Neural crest cell (in vitro differentiated cells): ENCODE measurements around the gene EXOC3. TPM values are rescaled to one million over a fixed set of nuclear protein-coding genes. Genes with fewer than 3 reads are reported as not detected.

Experiments
- DNase-seq: peaks from one replicate; pipeline ENCODE4 v3.0.0; 2021; ENCODE audit warnings: low read depth, mixed read lengths, low spot score
- H3K27ac Mint-ChIP-seq: one replicate; pipeline ENCODE4 v1.8.0; 2021; ENCODE audit warnings: mild to moderate bottlenecking, mixed read lengths; ENCODE audit not compliant: unreplicated experiment
- H3K27me3 Mint-ChIP-seq: 2 replicates; pipeline ENCODE4 v1.8.0; 2021; ENCODE audit warnings: low read depth, mild to moderate bottlenecking, mixed read lengths
- H3K36me3 Mint-ChIP-seq: 2 replicates; pipeline ENCODE4 v1.8.0; 2021; ENCODE audit warnings: low read depth, mild to moderate bottlenecking, mixed read lengths
- H3K4me1 Mint-ChIP-seq: 2 replicates; pipeline ENCODE4 v1.8.0; 2021; ENCODE audit warnings: mixed read lengths
- H3K4me3 Mint-ChIP-seq: one replicate; pipeline ENCODE4 v1.8.0; 2021; ENCODE audit warnings: mild to moderate bottlenecking, mixed read lengths
- H3K9me3 Mint-ChIP-seq: 2 replicates; pipeline ENCODE4 v1.8.0; 2021; ENCODE audit warnings: mixed read lengths
- CTCF ChIP-seq: fragments of 200-600 bp; sonication (generic); conservative IDR thresholded peaks from 2 replicates; pipeline ENCODE4 v1.5.0; 2021; ENCODE audit warnings: antibody characterized with exemption, mild to moderate bottlenecking
- total RNA-seq: library from RNA; stranded (reverse); gene quantifications from 2 replicates; pipeline ENCODE4 v1.2.1, GENCODE V29; 2021

The EXOC3 gene
- total RNA-seq, 1 donor from 2014 or later = 61.3 TPM

- H3K27ac Mint-ChIP-seq = no peak overlapping the region
- peaks cover 2% of the 10 kb centered on the region for H3K27me3 Mint-ChIP-seq
- no peaks in the 10 kb centered on the region for H3K4me1 Mint-ChIP-seq
- H3K9me3 Mint-ChIP-seq = peaks cover 8% of the 10 kb centered on the region
- no peak overlapping the region for H3K4me3 Mint-ChIP-seq
- H3K36me3 Mint-ChIP-seq = peaks cover 6% of the 10 kb centered on the region
- no peak for TF ChIP-seq CTCF
- DNase-seq = no peak
These were observed 15.4 kb upstream of the EXOC3 start for GRCh38 chr5:427415-428087.

- no peak for DNase-seq
- no peak for TF ChIP-seq CTCF
- Mint-ChIP-seq H3K27ac (no peak overlapping the region), H3K36me3 (peaks cover 6% of the 10 kb centered on the region), H3K4me3 (no peak overlapping the region), H3K4me1 (no peaks in the 10 kb centered on the region), H3K9me3 (peaks cover 8% of the 10 kb centered on the region), H3K27me3 (peaks cover 2% of the 10 kb centered on the region)
These were observed 14.8 kb upstream of the EXOC3 start for GRCh38 chr5:428219-428618.

DNA sequence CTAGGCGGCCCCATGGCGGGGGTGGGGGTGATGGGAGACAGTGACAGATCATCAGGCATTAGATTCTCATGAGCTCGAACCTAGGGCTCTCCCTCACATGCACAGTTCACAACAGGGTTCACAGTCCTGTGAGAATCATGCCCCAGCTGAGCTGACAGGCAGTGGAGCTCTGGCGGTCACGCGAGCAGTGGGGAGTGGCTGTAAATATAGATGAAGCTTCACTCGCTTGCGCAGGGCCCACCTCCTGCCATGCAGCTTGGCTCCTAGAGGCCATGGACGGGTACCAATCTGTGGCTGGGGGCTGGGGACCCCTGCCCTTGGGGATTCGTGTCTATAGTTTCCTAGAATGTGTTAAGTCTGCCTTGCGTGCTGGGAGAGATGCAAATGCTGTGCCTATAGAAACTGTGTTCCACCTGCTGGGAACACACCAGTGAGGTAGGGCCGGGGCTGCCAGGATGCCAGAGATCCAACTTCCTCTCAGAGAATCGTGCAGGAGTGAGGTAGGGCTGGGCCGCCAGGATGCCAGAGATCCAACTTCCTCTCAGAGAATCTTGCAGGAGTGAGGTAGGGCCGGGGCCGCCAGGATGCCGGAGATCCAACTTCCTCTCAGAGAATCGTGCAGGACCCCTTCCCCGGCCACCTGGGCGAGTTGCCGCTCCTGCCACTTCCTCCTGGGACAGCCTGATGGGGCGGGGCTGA lies 14.1 kb upstream of the EXOC3 start:
- H3K4me1 Mint-ChIP-seq = no peaks in the 10 kb centered on the region
- no peak for DNase-seq
- no peak overlapping the region for H3K27ac Mint-ChIP-seq
- TF ChIP-seq CTCF = no peak
- peaks cover 2% of the 10 kb centered on the region for H3K27me3 Mint-ChIP-seq
- no peak overlapping the region for H3K4me3 Mint-ChIP-seq
- H3K36me3 Mint-ChIP-seq = peaks cover 6% of the 10 kb centered on the region
- peaks cover 8% of the 10 kb centered on the region for H3K9me3 Mint-ChIP-seq

DNA sequence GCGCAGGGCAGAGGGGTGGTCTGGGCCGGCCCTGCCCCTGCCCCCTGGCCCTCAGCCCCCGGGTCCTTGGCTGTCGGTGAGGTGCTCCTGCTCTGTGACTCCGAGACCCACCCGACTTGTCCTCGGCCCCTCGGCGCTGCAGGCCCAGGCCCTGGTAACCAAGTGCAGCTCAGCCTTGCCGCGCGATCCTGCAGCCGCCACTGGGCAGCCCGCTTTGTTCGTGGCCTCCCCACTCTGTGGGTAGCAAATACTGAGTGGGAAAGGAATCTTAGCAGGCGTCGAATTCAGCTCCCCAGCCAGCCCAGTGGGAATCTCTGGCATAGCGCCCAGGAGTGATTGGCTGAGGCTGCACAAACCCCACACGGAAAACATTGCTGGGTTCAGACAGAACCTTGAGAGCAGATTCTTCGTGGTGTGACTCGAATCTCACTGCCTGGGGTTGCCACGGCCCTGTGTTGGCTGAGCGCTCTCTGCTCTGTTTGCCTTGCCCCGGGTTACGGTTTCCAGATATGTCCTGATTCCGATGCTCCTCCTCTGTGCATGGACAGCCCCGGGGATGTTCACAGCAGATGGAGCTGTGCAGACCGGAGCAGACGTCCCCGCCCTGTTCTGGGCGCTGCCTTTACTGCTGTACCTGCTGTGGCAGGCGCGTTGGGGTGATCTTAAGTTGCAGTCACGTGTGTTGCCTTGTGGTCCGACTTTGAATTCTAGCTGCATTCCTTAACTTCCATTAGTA lies 13.4 kb upstream of the EXOC3 start:
- Mint-ChIP-seq H3K36me3 (peaks cover 6% of the 10 kb centered on the region), H3K27me3 (peaks cover 2% of the 10 kb centered on the region), H3K9me3 (peaks cover 8% of the 10 kb centered on the region), H3K4me1 (no peaks in the 10 kb centered on the region), H3K27ac (no peak overlapping the region), H3K4me3 (no peak overlapping the region)
- no peak for DNase-seq
- TF ChIP-seq CTCF = no peak

GRCh38 chr5:430214-430925 lies 12.6 kb upstream of the EXOC3 start:
- TF ChIP-seq CTCF = no peak
- Mint-ChIP-seq H3K4me1 (no peaks in the 10 kb centered on the region), H3K4me3 (no peak overlapping the region), H3K27ac (no peak overlapping the region), H3K36me3 (peaks cover 6% of the 10 kb centered on the region), H3K9me3 (peaks cover 8% of the 10 kb centered on the region), H3K27me3 (peaks cover 2% of the 10 kb centered on the region)
- no peak for DNase-seq
